Measurements from ENCODE around the gene BAIAP2.

The BAIAP2 gene

GRCh38 chr17:81030741-81031565, 4.0 kb upstream of the BAIAP2 start:
- Histone ChIP-seq H3K36me3 (no peaks in the 10 kb centered on the region), H3K27me3 (peaks cover 96% of the 10 kb centered on the region), H3K4me1 (peaks cover 41% of the 10 kb centered on the region), H4K20me1 (peaks cover 58% of the 10 kb centered on the region), H3K4me2 (peak overlapping the region; percentile 66), H3K9me3 (no peaks in the 10 kb centered on the region), H3K27ac (no peak overlapping the region), H3K4me3 (no peak overlapping the region), H3K9ac (no peak overlapping the region)
- no peak for TF ChIP-seq Cebpa-rat (IDR thresholded peaks at IDR 0.05)

- Histone ChIP-seq H3K4me2 (peak overlapping the region; percentile 66; the same call in 1 of the 2 replicates), H3K27me3 (peaks cover 96% of the 10 kb centered on the region), H3K9me3 (no peaks in the 10 kb centered on the region), H3K36me3 (no peaks in the 10 kb centered on the region), H3K4me1 (peaks cover 42% of the 10 kb centered on the region), H4K20me1 (peaks cover 66% of the 10 kb centered on the region), H3K4me3 (no peak overlapping the region), H3K9ac (no peak overlapping the region), H3K27ac (no peak overlapping the region)
- TF ChIP-seq Cebpa-rat (IDR thresholded peaks at IDR 0.05): no peak
Measured at GRCh38 chr17:81031566-81032550, 3.1 kb upstream of the BAIAP2 start.

- H3K4me2 ChIP-seq: peak overlapping the region; percentile 97; the same call in 1 of the 2 replicates
- H3K27me3 ChIP-seq: peaks cover 96% of the 10 kb centered on the region
- peaks cover 76% of the 10 kb centered on the region for H4K20me1 ChIP-seq
- no peak overlapping the region for H3K27ac ChIP-seq
- no peaks in the 10 kb centered on the region for H3K9me3 ChIP-seq
- H3K4me3 ChIP-seq: no peak overlapping the region
- no peaks in the 10 kb centered on the region for H3K36me3 ChIP-seq
- peaks cover 42% of the 10 kb centered on the region for H3K4me1 ChIP-seq
- no peak overlapping the region for H3K9ac ChIP-seq
- TF ChIP-seq Cebpa-rat (IDR thresholded peaks at IDR 0.05): no peak
Measured at GRCh38 chr17:81032641-81033480, 2.1 kb upstream of the BAIAP2 start.

GRCh38 chr17:81033535-81034167, 1.3 kb upstream of the BAIAP2 start:
- Histone ChIP-seq H3K27me3 (peaks cover 96% of the 10 kb centered on the region), H3K27ac (no peak overlapping the region), H3K36me3 (no peaks in the 10 kb centered on the region), H3K9ac (no peak overlapping the region), H3K9me3 (no peaks in the 10 kb centered on the region), H3K4me1 (peaks cover 42% of the 10 kb centered on the region), H3K4me3 (peak overlapping the region; percentile 70; the same call in 1 of the 2 replicates), H3K4me2 (peak overlapping the region; percentile 97), H4K20me1 (peaks cover 84% of the 10 kb centered on the region)
- TF ChIP-seq Cebpa-rat (IDR thresholded peaks at IDR 0.05): no peak

GRCh38 chr17:81034168-81034777, 678 bp upstream of the BAIAP2 start:
- Histone ChIP-seq H3K27ac (no peak overlapping the region), H3K4me3 (peak overlapping the region; percentile 70), H3K9me3 (no peaks in the 10 kb centered on the region), H3K9ac (no peak overlapping the region; the same call in 1 of the 2 replicates), H3K36me3 (no peaks in the 10 kb centered on the region), H4K20me1 (peaks cover 90% of the 10 kb centered on the region), H3K27me3 (peaks cover 97% of the 10 kb centered on the region), H3K4me2 (peak overlapping the region; percentile 97), H3K4me1 (peaks cover 42% of the 10 kb centered on the region)
- no peak for TF ChIP-seq Cebpa-rat (IDR thresholded peaks at IDR 0.05)

GRCh38 chr17:81035521-81036196, 708 bp downstream of the BAIAP2 start:
- Histone ChIP-seq H3K27me3 (peaks cover 97% of the 10 kb centered on the region), H3K4me1 (peaks cover 39% of the 10 kb centered on the region), H3K4me2 (peak overlapping the region; percentile 98), H3K4me3 (peak overlapping the region; percentile 74), H4K20me1 (peaks cover 92% of the 10 kb centered on the region), H3K27ac (no peak overlapping the region), H3K36me3 (no peaks in the 10 kb centered on the region), H3K9ac (0 out of 2 replicates have a peak overlapping the region, but pooled peaks have one; percentile 62), H3K9me3 (no peaks in the 10 kb centered on the region)
- TF ChIP-seq Cebpa-rat (IDR thresholded peaks at IDR 0.05): no peak

- no peak for TF ChIP-seq Cebpa-rat (IDR thresholded peaks at IDR 0.05)
- H3K9me3 ChIP-seq: no peaks in the 10 kb centered on the region
- no peak overlapping the region for H3K4me2 ChIP-seq
Measured at GRCh38 chr17:81036197-81036941, 1.4 kb downstream of the BAIAP2 start.

More at GRCh38 chr17:81036197-81036941, 1.4 kb downstream of the BAIAP2 start:
- 0 out of 2 replicates have a peak overlapping the region, but pooled peaks have one; percentile 74 for H3K4me3 ChIP-seq
- peaks cover 32% of the 10 kb centered on the region for H3K4me1 ChIP-seq
- H3K36me3 ChIP-seq: no peaks in the 10 kb centered on the region
- H4K20me1 ChIP-seq: peaks cover 92% of the 10 kb centered on the region
- no peak overlapping the region for H3K9ac ChIP-seq
- peaks cover 95% of the 10 kb centered on the region for H3K27me3 ChIP-seq
- no peak overlapping the region for H3K27ac ChIP-seq
